RWPE2 (cell line): ENCODE data around the gene SKAP1.
"Not testable (repeated sequence)": the region's sequence is repeated elsewhere in the genome, so short reads cannot be mapped to it uniquely, and the experiment has no call there.

Experiments
- ATAC-seq: fragments of 200-7000 bp; cut with Tn5 transposase; 3 replicates; pipeline ENCODE4 v1.9.1; 2021; ENCODE audit warnings: low read depth
- DNase-seq: peaks from one replicate; pipeline ENCODE4 v3.0.0-alpha.2; 2020; ENCODE audit warnings: low spot score
- H3K27ac ChIP-seq: fragments of 450-650 bp; 2 replicates; pipeline ENCODE4 v1.5.1; 2017; ENCODE audit warnings: mild to moderate bottlenecking; ENCODE audit not compliant: poor library complexity, severe bottlenecking
- H3K27me3 ChIP-seq: fragments of 250-450 bp; sonication (Bioruptor Pico); 2 replicates; pipeline ENCODE4 v1.5.1; 2021; ENCODE audit warnings: mild to moderate bottlenecking, moderate library complexity; ENCODE audit not compliant: insufficient read depth, poor library complexity, severe bottlenecking
- H3K36me3 ChIP-seq: fragments of 250-450 bp; sonication (Bioruptor Pico); 2 replicates; pipeline ENCODE4 v1.5.1; 2020; ENCODE audit warnings: low read depth, mild to moderate bottlenecking, moderate library complexity
- H3K4me1 ChIP-seq: fragments of 250-450 bp; sonication (Bioruptor Pico); 2 replicates; pipeline ENCODE4 v1.5.1; 2021; ENCODE audit warnings: mild to moderate bottlenecking, moderate library complexity; ENCODE audit not compliant: insufficient read depth, poor library complexity, severe bottlenecking
- H3K4me3 ChIP-seq: fragments of 250-450 bp; sonication (Bioruptor Pico); 2 replicates; pipeline ENCODE4 v1.5.1; 2021; ENCODE audit warnings: mild to moderate bottlenecking, moderate library complexity; ENCODE audit not compliant: severe bottlenecking
- H3K9me3 ChIP-seq: fragments of 250-450 bp; sonication (Bioruptor Pico); 2 replicates; pipeline ENCODE4 v1.5.1; 2021; ENCODE audit warnings: mild to moderate bottlenecking, moderate library complexity; ENCODE audit not compliant: severe bottlenecking
- TF ChIP-seq, protein P1 (sequence below): fragments of 450-650 bp; IDR thresholded peaks from one replicate; pipeline ENCODE4 v1.5.1; 2017; ENCODE audit warnings: mild to moderate bottlenecking, moderate library complexity; ENCODE audit not compliant: poor library complexity, severe bottlenecking

Gene SKAP1

DNA sequence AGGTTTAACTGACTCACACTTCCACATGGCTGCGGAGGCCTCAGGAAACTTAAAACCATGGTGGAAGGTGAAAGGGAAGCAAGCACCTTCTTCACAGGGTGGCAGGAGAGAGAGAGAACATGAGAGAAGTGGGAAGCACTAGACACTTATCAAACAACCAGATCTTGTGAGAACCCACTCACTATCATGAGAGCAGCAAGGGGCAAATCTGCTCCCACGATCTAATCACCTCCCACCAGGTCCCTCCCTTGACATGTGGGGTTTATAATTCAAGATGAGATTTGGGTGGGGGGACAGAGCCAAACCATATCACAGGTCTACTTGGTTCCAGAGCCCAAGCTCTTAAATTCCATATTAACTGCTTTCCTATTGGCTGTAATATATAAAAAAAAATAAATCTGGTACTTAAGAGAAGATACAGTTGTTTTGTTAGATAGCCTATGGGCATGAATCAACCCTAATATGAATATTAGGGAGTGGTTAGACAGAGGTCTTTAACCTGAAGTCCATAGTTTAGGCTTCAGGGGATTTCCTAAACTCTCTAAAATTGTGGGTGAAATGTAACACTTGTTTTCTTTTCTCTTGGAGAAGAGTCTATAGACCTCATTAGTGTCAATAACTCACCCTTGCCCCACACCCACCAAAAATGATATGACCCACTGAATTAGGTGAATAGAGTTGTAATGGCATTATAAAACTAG is 56.7 kb downstream of the SKAP1 start:
- Histone ChIP-seq H3K27me3 (no peaks in the 10 kb centered on the region), H3K4me3 (no peak overlapping the region), H3K36me3 (no peaks in the 10 kb centered on the region), H3K9me3 (no peaks in the 10 kb centered on the region), H3K4me1 (no peaks in the 10 kb centered on the region), H3K27ac (no peak overlapping the region)
- TF ChIP-seq, protein P1, sequence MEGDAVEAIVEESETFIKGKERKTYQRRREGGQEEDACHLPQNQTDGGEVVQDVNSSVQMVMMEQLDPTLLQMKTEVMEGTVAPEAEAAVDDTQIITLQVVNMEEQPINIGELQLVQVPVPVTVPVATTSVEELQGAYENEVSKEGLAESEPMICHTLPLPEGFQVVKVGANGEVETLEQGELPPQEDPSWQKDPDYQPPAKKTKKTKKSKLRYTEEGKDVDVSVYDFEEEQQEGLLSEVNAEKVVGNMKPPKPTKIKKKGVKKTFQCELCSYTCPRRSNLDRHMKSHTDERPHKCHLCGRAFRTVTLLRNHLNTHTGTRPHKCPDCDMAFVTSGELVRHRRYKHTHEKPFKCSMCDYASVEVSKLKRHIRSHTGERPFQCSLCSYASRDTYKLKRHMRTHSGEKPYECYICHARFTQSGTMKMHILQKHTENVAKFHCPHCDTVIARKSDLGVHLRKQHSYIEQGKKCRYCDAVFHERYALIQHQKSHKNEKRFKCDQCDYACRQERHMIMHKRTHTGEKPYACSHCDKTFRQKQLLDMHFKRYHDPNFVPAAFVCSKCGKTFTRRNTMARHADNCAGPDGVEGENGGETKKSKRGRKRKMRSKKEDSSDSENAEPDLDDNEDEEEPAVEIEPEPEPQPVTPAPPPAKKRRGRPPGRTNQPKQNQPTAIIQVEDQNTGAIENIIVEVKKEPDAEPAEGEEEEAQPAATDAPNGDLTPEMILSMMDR = no peak
- no peak for DNase-seq
- no peak for ATAC-seq

DNA sequence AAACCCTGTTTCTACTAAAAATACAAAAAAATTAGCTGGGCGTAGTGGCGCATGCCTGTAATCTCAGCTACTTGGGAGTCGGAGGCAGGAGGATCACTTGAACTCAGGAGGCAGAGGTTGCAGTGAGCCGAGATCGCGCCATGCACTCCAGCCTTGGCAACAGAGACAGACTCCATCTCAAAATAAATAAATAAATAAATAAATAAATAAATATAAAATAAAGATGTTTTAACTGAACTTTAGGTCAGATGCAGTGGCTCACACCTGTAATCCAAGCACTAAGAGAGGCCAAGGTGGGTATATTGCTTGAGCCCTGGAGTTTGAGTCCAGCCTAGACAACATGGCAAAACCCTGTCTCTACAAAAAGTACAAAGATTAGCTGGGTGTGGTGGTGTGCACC is 61.0 kb downstream of the SKAP1 start:
- not testable (repeated sequence) for H3K4me1 ChIP-seq, H3K4me3 ChIP-seq, H3K27ac ChIP-seq, ATAC-seq, H3K9me3 ChIP-seq, H3K36me3 ChIP-seq, DNase-seq, H3K27me3 ChIP-seq

DNA sequence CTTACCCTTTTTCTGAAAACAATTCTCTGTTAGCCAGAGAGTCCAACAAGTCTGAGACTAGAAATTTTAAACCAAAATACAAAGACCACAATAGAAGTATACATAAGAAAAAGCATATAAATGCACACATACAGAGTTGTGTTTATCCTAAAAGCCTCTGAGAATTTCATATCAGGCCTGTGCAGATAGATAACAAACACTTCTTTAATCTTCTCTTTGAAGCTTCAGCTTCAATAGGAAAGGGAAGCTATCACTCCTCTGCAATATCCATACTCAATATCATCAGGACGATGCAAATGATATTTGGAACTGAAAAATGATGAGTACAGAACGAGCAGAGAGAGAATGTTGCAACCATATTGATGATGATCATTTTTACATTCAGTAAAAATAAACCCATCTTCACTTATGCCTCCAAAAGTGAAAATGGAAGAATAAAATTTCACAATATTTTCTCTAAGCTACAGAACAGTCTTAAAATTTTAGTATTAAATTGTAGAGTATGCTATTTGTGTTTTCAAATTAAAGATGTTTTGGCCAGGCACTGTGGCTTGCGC is 61.6 kb downstream of the SKAP1 start:
- Histone ChIP-seq H3K27ac (no peak overlapping the region), H3K36me3 (no peaks in the 10 kb centered on the region), H3K27me3 (no peaks in the 10 kb centered on the region), H3K4me1 (no peaks in the 10 kb centered on the region), H3K9me3 (no peaks in the 10 kb centered on the region), H3K4me3 (no peak overlapping the region)
- TF ChIP-seq, protein P1 = no peak
- DNase-seq (no peak), ATAC-seq (no peak)

DNA sequence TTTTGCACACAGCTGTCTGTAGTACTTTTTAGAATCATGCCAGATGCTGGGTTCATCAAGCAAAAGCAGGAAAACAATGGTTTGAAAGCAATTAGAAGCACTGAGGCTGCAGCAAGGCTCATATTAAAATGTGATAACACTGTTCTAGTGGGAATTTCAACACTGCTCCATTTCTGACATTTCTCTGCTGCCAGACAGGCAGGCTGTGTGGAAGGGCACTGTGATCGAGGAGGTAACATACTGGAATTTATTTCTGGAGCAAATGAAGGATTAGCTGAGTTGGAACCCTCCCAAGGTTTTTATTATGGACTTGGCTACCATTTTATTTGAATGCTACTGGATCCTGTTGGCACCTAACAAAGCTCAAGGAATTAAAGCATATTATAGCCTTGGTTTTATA is 66.9 kb downstream of the SKAP1 start:
- DNase-seq = no peak
- Histone ChIP-seq H3K36me3 (no peaks in the 10 kb centered on the region), H3K27ac (no peak overlapping the region), H3K4me1 (no peaks in the 10 kb centered on the region), H3K9me3 (no peaks in the 10 kb centered on the region), H3K27me3 (no peaks in the 10 kb centered on the region), H3K4me3 (no peak overlapping the region)
- TF ChIP-seq, protein P1 = no peak
- no peak for ATAC-seq

DNA sequence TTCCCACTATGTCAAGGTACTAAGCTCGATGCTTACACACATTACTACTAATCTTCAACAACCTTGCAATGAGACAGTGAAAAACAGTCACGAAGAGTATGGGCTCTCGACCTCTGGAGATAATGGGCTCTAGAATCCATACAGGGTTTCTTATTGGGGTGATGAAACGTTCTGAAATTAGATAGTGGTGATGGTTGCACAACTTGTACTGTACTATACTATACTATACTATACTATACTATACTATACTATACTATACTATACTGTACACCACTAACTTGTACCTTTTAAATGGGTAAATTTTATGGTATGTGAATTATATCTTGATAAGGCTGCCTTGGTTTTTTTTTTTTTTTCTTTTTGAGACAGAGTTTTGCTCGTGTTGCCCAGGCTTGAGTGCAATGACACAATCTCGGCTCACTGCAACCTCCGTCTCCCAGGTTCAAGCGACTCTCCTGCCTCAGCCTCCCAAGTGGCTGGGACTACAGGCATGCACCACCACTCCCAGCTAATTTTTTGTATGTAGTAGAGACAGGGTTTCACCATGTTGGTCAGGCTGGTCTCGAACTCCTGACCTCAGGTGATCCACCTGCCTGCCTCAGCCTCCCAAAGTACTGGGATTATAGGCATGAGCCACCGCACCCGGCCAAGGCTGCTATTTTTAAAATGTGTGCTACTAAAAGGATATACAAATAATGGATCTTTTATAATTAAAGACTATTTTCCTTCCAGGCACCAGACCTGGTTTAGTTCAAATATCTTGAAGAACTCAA is 69.0 kb downstream of the SKAP1 start:
- not testable (repeated sequence) for H3K9me3 ChIP-seq, ATAC-seq, H3K27ac ChIP-seq, H3K36me3 ChIP-seq, H3K4me1 ChIP-seq, H3K4me3 ChIP-seq, DNase-seq, H3K27me3 ChIP-seq
